ENCODE measurements around the gene TMC7. TPM values are rescaled to one million over a fixed set of nuclear protein-coding genes. Genes with fewer than 3 reads are reported as not detected.

Gene TMC7
- total RNA-seq, 1 donor from 2014 or later, result 1.9 TPM

DNA sequence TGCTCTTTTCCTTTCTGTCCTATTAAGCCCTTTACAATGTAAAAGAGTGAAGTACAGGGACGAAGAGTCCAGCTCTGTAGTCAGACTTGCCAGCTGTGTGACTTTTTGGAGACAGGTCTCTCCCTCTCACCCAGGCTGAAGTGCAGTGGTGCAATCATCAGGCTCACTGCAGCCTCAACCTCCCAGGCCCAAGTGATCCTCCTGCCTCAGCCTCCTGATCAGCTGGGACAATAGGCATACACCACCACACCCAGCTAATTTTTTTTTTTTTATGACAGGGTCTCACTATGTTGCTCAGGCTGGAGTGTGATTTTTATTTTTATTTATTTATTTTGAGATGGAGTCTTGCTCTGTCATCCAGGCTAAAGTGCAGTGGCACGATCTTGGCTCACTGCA is 122.9 kb downstream of the TMC7 start:
- intact Hi-C loops (cut with DNase I), result no loop called here
- no peak for DNase-seq (ENCODE audit: low spot score)

DNA sequence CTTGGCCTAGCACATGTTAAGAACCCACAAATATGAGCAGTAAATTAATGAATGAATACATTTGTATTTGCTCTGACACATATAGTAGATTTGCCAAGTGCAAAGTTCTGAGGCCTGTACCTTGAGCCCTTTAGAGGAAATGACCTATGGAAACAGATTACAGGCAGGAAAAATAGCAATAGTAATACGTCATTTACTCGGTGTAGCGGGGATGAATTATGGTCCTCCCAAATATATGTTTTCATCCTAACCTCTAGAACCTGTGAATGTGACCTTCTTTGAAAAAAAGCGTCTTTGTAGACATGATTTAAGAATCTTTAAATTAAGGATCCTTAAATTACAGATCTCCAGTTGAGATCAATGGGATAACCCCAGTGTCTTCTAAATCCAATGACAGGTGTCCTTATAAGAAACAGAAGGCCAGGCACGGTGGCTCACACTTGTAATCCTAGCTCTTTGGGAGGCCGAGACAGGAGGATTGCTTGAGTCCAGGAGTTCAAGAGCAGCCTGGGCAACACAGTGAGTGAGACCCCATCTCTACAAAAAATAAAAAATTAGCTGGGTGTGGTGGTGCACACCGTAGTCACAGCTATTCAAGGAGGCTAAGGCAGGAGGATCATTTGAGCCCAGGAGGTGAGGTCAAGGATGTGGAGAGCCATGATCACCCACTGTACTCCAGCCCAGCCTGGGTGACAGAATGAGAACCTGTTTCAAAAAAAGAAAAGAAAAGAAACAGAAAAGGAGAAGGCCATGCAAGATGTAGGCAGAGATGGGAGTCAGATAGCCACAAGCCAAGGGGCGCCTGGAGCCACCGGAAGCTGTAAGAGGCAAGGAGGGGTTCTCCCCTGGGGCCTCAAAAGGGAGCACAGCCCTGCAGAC is 124.9 kb downstream of the TMC7 start:
- intact Hi-C loops (cut with DNase I), result no loop called here
- DNase-seq (ENCODE audit: low spot score), result peak; percentile 19

DNA sequence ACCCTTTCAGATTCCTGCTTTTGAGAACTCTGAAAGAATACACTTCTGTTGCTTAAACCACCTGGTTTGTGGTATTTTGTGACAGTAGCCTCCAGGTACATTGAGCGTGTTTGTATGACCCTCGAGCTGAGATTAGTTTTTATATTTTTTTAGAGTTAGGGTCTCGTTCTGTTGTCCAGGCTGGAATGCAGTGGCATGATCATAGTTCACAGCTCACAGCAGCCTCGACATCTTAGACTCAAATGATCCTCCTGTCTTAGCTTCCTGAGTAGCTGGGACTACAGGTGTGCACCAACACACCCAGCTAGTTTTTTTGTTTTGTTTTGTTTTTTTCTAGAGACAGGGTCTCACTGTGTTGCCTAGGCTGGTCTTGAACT is 125.5 kb downstream of the TMC7 start:
- intact Hi-C loops (cut with DNase I), result no loop called here
- no peak for DNase-seq (ENCODE audit: low spot score)

DNA sequence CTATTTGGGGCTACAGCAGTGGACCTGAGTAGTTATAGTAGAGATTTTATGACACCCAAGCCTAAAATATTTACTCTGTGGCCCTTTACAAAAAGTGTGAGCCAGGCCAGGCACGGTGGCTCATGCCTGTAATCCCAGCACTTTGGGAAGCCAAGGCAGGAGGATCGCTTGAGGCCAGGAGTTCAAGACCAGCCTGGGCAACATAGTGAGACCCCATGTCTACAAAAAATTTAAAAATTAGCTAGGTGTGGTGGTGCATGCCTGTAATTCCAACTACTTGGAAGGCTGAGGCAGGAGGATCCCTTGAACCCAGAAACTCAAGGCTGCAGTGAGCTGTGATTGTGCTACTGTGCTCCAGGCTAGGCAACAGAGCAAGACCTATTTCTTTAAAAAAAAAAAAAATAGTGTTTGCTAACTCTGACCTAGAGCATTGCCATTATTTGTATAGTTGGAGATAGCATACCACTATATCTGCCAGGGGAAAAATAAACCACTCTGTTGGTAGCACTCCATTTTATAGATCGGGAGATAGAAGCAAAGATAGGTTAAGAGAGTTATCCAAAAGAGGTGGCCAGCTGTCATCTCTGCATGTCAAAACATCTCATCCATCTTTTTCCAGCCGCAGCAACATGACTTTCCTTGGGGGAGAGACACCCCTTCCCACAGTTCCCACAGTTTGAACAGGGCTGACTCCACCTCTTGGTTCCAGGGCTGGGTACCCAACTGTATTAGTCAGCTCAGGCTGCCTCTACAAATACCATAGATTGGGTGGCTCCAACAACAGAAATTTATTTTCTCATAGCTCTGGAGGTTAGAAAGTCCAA is 127.0 kb downstream of the TMC7 start:
- peak; percentile 57 for DNase-seq (ENCODE audit: low spot score)
- intact Hi-C loops (cut with DNase I), result no loop called here

DNA sequence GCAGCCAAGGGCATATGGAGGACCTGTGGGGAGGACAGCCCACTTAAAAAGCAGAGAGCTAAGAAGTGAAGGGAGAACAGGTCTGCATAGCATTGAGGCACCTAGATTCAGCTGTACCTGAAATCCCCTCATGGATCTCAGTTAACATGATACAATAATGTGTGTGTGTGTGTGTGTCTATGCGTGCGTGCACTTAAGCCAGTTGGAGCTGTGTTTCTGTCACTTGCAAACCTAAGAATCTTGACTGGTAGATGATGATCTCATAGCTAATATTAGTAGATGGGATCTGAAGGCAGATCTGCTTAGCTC is 128.3 kb downstream of the TMC7 start:
- intact Hi-C loops (cut with DNase I), result no loop called here
- no peak for DNase-seq (ENCODE audit: low spot score)

Other genes starting within 250 kb of the TMC7 start
- 510 TPM for gene RPS15A, start 193.6 kb upstream of the TMC7 start, total RNA-seq
- 19.3 TPM for gene ARL6IP1, start 182.4 kb upstream of the TMC7 start, total RNA-seq
- 56.0 TPM for gene SMG1, start 57.5 kb upstream of the TMC7 start, total RNA-seq
- gene COQ7, start 83.7 kb downstream of the TMC7 start, total RNA-seq, result 32.6 TPM
- 24.6 TPM for gene ITPRIPL2, start 130.0 kb downstream of the TMC7 start, total RNA-seq
- 0.81 TPM for gene SYT17, start 184.3 kb downstream of the TMC7 start, total RNA-seq

All from cardiac septum (tissue), 1 donor.